Hepatocyte (in vitro differentiated cells): ENCODE measurements around the gene TIGD4.

ENCODE experiments used
- EZH2 ChIP-seq: fragments of 200-600 bp; sonication (generic); IDR thresholded peaks from 2 replicates; pipeline ENCODE4 v1.6.1; 2016; ENCODE audit warnings: antibody characterized with exemption, mild to moderate bottlenecking, borderline replicate concordance
- EZH2phosphoT487 ChIP-seq: fragments of 200-600 bp; sonication (generic); IDR thresholded peaks from one replicate; pipeline ENCODE4 v1.6.1; 2018; ENCODE audit warnings: antibody characterized with exemption, mild to moderate bottlenecking, low read depth, moderate library complexity; ENCODE audit not compliant: unreplicated experiment, severe bottlenecking
- TF ChIP-seq, protein P1 (sequence below): fragments of 200-600 bp; sonication (generic); IDR thresholded peaks from 2 replicates; pipeline ENCODE4 v1.5.1; 2016; ENCODE audit warnings: antibody characterized with exemption, mild to moderate bottlenecking; ENCODE audit not compliant: poor library complexity

GRCh38 chr4:152724494-152724893 is 55.0 kb downstream of the TIGD4 start:
- TF ChIP-seq, protein P1, sequence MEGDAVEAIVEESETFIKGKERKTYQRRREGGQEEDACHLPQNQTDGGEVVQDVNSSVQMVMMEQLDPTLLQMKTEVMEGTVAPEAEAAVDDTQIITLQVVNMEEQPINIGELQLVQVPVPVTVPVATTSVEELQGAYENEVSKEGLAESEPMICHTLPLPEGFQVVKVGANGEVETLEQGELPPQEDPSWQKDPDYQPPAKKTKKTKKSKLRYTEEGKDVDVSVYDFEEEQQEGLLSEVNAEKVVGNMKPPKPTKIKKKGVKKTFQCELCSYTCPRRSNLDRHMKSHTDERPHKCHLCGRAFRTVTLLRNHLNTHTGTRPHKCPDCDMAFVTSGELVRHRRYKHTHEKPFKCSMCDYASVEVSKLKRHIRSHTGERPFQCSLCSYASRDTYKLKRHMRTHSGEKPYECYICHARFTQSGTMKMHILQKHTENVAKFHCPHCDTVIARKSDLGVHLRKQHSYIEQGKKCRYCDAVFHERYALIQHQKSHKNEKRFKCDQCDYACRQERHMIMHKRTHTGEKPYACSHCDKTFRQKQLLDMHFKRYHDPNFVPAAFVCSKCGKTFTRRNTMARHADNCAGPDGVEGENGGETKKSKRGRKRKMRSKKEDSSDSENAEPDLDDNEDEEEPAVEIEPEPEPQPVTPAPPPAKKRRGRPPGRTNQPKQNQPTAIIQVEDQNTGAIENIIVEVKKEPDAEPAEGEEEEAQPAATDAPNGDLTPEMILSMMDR: no peak
- TF ChIP-seq EZH2 (no peak), EZH2phosphoT487 (no peak)
